GM18867 (cell line): ENCODE results near the gene CACNA2D1.
"Not testable (repeated sequence)": the region's sequence is repeated elsewhere in the genome, so short reads cannot be mapped to it uniquely, and the experiment has no call there.

Experiments
- ATAC-seq: cut with Tn5 transposase; IDR thresholded peaks from one replicate; pipeline ENCODE4 v1.9.1; 2021; ENCODE audit warnings: mild to moderate bottlenecking, moderate library complexity; ENCODE audit not compliant: unreplicated experiment

CACNA2D1 gene

DNA sequence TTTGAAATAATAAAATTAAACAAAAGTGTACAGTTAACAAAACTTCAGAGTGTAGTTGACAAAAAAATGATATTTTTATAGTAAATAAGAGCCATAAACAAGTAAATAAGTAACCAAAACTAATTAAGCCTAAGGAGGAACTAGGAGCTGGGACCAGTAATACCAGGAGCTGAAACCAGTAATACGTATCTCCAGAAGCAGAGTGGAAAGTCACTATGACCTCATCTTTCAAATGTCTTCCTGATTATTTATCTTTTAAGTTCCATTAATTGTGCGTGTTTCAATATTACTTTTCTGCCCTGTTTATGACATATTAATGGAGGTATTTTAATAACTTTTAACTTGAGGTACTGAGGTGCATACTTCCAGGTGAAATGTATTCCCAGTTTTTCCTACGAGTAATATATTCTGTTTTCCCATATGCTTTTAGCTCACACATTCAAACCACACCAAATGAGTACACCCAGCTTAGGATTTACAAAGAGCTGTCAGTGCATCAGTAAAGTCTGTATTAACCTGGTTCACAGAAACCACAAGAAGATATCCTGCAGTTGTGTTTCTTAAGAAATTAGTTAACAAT, 390.0 kb downstream of the CACNA2D1 start:
- no peak for ATAC-seq

DNA sequence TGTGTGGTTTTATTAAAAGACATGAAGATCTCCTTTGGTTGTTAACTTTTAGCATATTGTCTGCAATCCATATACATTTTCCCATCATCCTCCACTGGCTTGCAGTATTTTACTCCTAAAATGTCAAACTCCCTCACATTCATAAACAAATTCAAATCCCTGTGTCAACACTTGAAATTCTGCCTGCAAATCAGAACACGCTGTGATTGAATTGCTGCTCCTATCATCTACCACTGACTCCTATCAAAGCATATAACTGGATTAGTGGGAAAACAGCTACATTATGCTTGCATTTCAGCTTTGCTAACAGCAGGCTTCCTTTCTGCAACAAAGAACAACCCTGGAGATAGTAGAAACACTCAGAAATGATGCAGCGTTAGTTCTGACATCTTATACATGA, 392.0 kb downstream of the CACNA2D1 start:
- no peak for ATAC-seq

GRCh38 chr7:82050792-82051191, 392.8 kb downstream of the CACNA2D1 start:
- ATAC-seq: no peak

DNA sequence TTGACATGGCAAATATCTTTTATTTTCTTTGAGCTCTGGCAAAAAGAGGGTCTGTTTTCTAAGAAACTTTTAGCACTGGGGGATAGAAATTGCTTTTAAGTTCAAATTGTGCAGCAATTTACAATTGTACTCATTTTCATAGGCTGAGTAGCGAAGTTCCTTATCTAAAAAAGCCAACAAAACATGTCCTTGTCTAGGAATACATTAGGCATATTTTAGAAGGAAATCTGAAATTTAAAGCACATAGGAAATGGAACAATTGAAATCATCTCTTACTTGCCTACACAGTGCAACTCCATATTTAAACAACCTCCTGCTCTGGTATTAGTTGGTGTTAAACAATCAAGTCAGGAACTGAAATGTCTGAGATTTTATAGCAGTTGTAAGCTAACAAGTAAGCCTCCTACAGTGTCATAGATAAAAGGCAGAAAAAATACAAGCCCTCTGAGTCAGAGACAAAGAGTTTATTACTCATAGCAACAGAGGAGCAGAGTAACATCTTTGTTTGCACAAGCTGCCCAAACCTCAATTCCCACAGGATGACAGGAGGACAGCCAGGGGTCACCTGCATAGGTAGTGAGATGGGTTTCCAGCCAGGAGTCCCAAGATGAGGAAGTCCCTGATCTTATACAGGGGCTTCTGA, 393.6 kb downstream of the CACNA2D1 start:
- ATAC-seq: no peak

- no peak for ATAC-seq
Measured at GRCh38 chr7:82049442-82049841, 394.1 kb downstream of the CACNA2D1 start.

DNA sequence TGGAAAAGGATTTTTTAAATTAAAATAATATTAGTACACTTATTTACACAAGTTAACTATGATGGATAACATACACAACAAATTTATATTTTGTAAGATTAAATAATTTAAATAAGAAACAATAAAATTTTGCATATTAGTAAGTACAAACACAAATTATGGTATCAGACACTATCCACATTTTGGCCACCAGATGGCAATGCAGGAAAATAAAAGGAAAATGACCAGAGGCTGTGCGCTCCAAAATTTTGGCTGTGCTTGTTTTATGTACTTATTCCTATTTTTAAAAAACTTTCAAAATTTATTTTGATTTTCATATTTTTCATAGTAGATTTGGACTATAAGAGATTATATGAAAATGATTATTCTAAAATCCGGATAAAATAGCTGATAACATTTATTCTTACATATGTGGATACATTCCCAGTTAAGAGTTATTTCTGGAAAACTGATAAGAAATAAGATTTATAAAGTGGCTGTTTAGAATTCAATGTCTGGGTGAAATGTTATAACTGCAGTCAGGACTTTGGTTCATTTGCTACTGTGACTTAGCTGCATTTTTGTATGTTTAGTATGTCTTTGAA, 399.0 kb downstream of the CACNA2D1 start:
- ATAC-seq: peak; percentile 71

DNA sequence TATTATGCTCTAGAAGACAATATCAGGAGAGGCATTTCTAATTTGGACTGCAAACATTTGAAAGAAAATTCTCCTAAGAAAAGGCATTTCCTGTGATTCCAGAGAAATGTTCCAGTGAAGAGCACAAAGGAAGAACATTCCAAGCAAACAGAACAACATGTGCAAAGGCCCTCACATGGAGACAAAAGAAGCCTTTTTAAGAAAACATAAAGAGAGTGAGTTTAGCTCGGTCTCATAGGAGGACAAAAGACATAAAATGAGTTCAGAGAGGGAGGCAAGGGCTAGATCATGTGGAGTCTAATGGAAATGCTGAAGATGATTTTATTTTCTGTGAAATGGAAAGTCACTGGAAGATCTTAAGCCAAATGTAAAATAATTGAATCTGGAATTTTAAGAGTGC, 404.0 kb downstream of the CACNA2D1 start:
- ATAC-seq: no peak

DNA sequence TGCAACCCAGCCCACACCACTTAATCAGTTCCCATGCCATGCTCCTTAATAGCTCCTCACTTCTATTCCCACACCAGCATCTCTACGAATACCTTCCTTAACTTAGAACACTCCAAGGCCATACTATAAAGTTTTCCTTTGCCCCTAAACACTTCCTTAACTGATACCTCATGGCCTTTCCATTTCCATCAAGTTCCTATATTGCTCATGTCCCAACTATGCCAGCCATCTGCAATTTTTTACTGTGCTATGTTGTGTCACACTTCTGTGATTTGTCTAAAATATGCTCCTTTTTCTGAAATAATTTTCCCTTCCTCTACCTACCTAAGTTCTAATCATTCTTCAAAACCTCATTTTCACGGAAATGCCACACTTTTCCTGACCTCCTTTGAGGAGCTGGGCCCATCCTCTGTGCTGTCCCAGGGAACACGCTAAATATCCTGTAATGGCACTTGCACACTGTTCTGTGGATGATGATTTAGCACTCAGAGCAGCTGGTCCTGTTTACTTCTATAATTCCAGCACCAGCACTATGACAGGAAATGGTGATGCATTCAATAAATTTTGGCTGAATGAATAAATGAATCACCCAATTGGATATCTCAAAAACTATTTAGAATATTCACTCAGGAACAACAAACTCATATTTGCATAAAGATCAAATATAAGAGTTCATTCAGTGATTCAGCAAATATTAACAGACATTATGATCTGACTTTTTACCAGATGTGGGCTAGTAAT, 407.3 kb downstream of the CACNA2D1 start:
- no peak for ATAC-seq

DNA sequence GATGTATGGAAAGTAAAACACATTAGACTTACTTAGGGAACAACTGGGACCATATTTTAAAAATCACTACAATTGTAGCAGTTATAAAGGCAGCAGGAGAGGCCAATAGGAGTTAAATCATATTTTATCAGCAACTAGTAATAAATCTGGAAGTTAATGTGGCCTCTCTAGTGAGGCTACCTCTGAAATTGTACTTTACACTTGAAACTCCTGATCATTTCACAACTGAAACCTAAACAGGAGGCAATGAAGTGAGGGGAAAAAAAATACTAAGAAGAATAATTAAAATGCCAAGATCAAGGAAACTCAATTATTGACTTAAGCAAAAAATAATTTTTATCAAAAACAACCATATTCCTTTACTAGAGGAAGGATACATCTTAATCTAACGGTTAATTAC, 408.1 kb downstream of the CACNA2D1 start:
- ATAC-seq: no peak

GRCh38 chr7:82032901-82033300, 410.7 kb downstream of the CACNA2D1 start:
- no peak for ATAC-seq

DNA sequence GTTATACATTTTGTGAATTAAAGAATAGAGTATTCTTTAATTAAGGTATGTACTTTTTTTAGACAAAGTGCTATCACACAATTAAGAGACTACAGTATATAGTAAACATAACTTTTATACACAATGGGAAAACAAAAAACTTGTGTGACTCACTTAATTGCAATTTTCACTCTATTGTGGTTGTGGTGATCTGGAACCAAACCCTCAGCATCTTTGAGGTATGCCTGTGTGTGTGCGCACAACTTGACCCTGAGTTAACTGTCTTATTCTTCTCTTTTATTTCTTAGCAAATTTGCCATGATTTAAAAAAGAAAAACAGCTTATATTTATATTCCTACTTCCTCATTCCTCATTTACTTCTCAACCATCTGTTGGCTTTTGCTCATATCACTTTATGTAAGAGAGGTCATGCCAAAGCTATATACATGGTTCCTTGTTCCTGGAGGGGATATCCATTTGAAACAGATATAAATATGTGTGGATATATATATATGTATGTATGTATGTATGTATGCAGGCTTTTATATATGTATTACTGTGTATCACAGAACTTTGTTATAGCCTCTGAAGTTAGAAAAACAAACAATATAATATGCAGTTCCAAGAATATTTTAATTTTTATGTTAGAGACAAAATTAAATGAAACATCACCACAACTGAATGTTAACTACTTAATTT, 414.2 kb downstream of the CACNA2D1 start:
- no peak for ATAC-seq

DNA sequence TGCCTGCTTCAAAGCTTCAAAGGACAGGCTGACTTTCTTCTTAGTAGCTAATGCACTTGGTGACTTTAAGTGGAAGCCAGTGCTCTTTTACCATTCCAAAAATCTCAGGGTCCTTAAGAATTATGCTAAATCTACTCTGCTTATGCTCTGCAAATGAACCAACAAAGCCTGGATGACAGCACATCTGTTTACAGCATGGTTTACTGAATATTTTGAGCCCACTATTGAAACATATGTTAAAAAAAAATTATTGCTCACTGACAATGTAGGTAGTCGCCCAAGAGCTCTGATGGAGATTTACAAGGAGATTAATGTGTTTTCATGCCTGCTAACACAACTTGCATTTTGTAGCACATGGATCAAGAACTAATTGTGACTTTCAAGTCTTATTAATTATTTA, 415.5 kb downstream of the CACNA2D1 start:
- no peak for ATAC-seq

GRCh38 chr7:82021713-82022112, 421.9 kb downstream of the CACNA2D1 start:
- ATAC-seq: no peak

GRCh38 chr7:82021036-82021435, 422.5 kb downstream of the CACNA2D1 start:
- no peak for ATAC-seq

GRCh38 chr7:82019551-82020475, 423.8 kb downstream of the CACNA2D1 start:
- no peak for ATAC-seq

DNA sequence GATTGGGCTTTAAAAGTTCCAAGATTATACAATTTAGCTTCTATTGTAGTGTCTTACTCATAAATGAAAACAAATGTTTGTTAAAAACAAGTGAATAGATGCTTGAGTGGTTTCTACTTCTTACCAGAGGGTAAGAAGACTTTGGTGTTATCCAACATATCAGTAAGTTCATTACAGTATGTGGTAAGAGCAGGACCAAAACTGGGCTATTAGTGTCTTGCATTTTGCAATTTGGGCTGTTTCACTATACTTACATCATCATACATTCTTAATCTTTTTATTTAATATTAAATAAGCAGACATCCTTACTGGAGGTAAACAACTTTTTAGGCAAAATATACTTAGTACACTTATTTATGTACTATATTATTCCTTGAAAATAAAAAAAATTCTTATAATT, 425.4 kb downstream of the CACNA2D1 start:
- ATAC-seq: no peak

DNA sequence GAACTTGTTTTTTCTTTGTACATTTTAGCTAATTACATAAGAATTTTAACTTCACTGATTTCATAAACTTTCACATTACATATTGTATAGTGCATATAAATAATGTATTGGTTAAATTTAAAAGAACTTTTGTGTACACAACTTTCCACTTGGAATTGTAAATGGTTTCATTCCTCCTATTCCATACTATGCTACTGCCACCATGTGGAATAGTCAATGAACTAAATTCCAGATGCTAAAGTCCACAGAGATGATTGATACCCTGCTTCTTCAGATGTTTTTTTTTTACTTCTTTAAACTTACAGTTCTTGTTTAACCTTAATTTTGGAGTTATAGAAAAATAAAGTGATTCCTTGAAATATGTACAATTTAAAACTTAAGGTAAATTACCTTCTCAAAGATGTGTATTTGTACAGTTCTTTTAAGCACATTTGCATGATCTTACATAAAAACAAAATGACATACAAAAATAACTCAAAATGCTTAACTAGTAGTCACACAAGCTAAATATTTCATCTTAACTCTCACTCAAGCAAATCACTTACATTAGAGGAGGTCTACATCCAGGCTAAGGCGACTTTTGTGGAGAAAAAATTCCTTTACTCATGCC, 426.1 kb downstream of the CACNA2D1 start:
- ATAC-seq: no peak

DNA sequence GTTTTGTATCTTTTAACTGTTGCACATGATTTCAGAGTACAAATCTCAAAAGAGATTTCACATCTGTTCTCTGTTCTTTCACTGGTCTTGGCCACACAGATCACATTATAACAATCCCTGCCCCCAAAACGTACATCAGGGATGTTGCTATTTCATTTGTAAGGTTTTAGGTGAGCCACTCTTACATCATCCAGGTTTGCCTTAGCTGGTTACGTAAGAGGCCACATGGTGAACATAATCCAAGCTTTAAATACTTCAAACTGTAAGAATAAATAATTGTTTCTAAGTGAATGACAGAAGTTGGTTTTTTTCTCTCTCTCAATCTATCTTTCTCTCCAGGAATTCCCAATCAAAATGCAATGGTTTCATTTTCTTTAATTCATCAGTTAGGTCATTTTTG, 427.8 kb downstream of the CACNA2D1 start:
- ATAC-seq: no peak

GRCh38 chr7:82014574-82014973, 429.0 kb downstream of the CACNA2D1 start:
- not testable (repeated sequence) for ATAC-seq

DNA sequence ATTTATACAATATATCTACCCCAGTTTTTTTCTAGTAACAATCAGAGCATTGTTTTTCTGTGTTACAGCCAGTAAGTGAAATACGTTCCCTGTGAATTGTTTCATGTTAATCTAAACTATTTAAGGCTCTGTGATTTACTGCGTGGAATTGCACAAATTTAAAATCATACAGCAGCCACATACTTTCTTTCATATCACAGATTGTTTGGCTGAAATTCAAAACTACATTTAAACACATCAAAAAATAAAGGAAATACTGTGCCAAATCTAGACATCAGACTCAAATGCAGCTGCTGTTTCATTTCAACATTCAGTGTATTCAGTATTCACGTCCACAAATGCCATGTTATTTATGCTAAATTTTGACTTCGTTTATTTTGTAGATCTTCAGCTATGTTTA, 431.1 kb downstream of the CACNA2D1 start:
- ATAC-seq: no peak
